IMR-90 (cell line): ENCODE data around the gene DPP6. TPM values are rescaled to one million over a fixed set of nuclear protein-coding genes. Genes with fewer than 3 reads are reported as not detected.

Experiments used
- ATAC-seq: fragments of 200-7000 bp; cut with Tn5 transposase; 2 replicates; pipeline ENCODE4 v1.9.1; 2020; ENCODE audit warnings: low read depth, mild to moderate bottlenecking, moderate library complexity
- BruUV-seq: library from RNA; stranded (reverse); fragments of 400-500 nt; replicated peaks from 2 replicates; lab custom pipeline; 2021; lab: Mats Ljungman, UMichigan
- CTCF ChIA-PET: fragments of 300-600 bp; formaldehyde crosslinking; extraction: SDS; loops from one replicate; lab custom pipeline; 2021; ENCODE audit warnings: antibody characterized with exemption; lab: Yijun Ruan, JAX
- POLR2A ChIA-PET: fragments of 300-600 bp; sonication (Branson Sonifier 250); formaldehyde crosslinking; loops from one replicate; lab custom pipeline; 2022; ENCODE audit warnings: antibody characterized with exemption; ENCODE audit not compliant: unreplicated experiment; lab: Charles Lee
- DNase-seq: peaks from one replicate; pipeline ENCODE4 v3.0.0; 2013
- H2AFZ ChIP-seq: replicated peaks from 2 replicates; pipeline ENCODE3; 2013; ENCODE audit warnings: low read length, mild to moderate bottlenecking; ENCODE audit not compliant: poor library complexity
- H2AK5ac ChIP-seq: 2 replicates; pipeline ENCODE4 v1.6.1; 2013; ENCODE audit warnings: low read depth, low read length, inconsistent platforms
- H2AK9ac ChIP-seq: replicated peaks from 2 replicates; pipeline ENCODE3; 2013; ENCODE audit warnings: mild to moderate bottlenecking, low read depth, low read length, moderate library complexity; ENCODE audit not compliant: poor library complexity
- H2BK120ac ChIP-seq: 2 replicates; pipeline ENCODE4 v1.6.1; 2013; ENCODE audit warnings: low read depth, low read length, inconsistent platforms
- H2BK15ac ChIP-seq: 3 replicates; pipeline ENCODE4 v1.6.1; 2013; ENCODE audit warnings: low read depth, low read length, inconsistent platforms
- H2BK20ac ChIP-seq: 2 replicates; pipeline ENCODE4 v1.6.1; 2013; ENCODE audit warnings: low read depth, mild to moderate bottlenecking, inconsistent platforms, low read length, moderate library complexity
- H2BK5ac ChIP-seq: 2 replicates; pipeline ENCODE4 v1.6.1; 2013; ENCODE audit warnings: mild to moderate bottlenecking, low read depth, low read length, inconsistent platforms; ENCODE audit not compliant: poor library complexity, severe bottlenecking
- H3K14ac ChIP-seq: replicated peaks from 2 replicates; pipeline ENCODE4 v1.6.1; 2013; ENCODE audit warnings: low read depth, low read length, inconsistent platforms
- H3K18ac ChIP-seq: 2 replicates; pipeline ENCODE4 v1.6.1; 2013; ENCODE audit warnings: low read depth, low read length, control low read depth
- H3K23ac ChIP-seq: 2 replicates; pipeline ENCODE4 v1.6.1; 2013; ENCODE audit warnings: low read depth, low read length, inconsistent platforms
- H3K27ac ChIP-seq: 2 replicates; pipeline ENCODE4 v1.5.1; 2013; ENCODE audit warnings: mild to moderate bottlenecking, control low read depth, low read length; ENCODE audit not compliant: insufficient read depth
- H3K27me3 ChIP-seq: 2 replicates; pipeline ENCODE4 v1.6.1; 2013; ENCODE audit warnings: low read length; ENCODE audit not compliant: control insufficient read depth, insufficient read depth
- H3K36me3 ChIP-seq: 2 replicates; pipeline ENCODE4 v1.6.1; 2013; ENCODE audit warnings: low read length, mixed read lengths; ENCODE audit not compliant: control insufficient read depth, insufficient read depth
- H3K4ac ChIP-seq: 2 replicates; pipeline ENCODE4 v1.6.1; 2013; ENCODE audit warnings: low read depth, low read length, inconsistent platforms
- H3K4me1 ChIP-seq: 2 replicates; pipeline ENCODE4 v1.6.1; 2013; ENCODE audit warnings: low read length, mixed read lengths; ENCODE audit not compliant: control insufficient read depth, insufficient read depth
- H3K4me2 ChIP-seq: 2 replicates; pipeline ENCODE4 v1.6.1; 2013; ENCODE audit warnings: low read depth, mild to moderate bottlenecking, control low read depth, low read length, moderate library complexity
- H3K4me3 ChIP-seq: 2 replicates; pipeline ENCODE4 v1.5.1; 2013; ENCODE audit warnings: low read depth, mild to moderate bottlenecking, control low read depth, low read length, moderate library complexity; ENCODE audit not compliant: insufficient read depth
- H3K56ac ChIP-seq: 2 replicates; pipeline ENCODE4 v1.6.1; 2013; ENCODE audit warnings: low read length, inconsistent platforms; ENCODE audit not compliant: insufficient read depth; ENCODE audit errors: extremely low read depth
- H3K79me1 ChIP-seq, 2 experiments: 2 replicates each; pipeline ENCODE4 v1.6.1; 2013; ENCODE audit warnings: low read length in 2 of 2, inconsistent platforms in 1 of 2, low read depth in 1 of 2
- H3K9ac ChIP-seq: 2 replicates; pipeline ENCODE4 v1.6.1; 2013; ENCODE audit warnings: low read depth, low read length, control low read depth
- H3K9me1 ChIP-seq: 2 replicates; pipeline ENCODE4 v1.6.1; 2013; ENCODE audit warnings: low read length, inconsistent platforms; ENCODE audit not compliant: insufficient read depth
- H3K9me3 ChIP-seq: 2 replicates; pipeline ENCODE4 v1.6.1; 2013; ENCODE audit warnings: low read length; ENCODE audit not compliant: control insufficient read depth, insufficient read depth
- H4K20me1 ChIP-seq: 2 replicates; pipeline ENCODE4 v1.6.1; 2013; ENCODE audit warnings: low read length, inconsistent platforms; ENCODE audit not compliant: insufficient read depth
- H4K5ac ChIP-seq: 2 replicates; pipeline ENCODE4 v1.6.1; 2013; ENCODE audit warnings: mild to moderate bottlenecking, low read depth, low read length, control low read depth
- H4K8ac ChIP-seq, 2 experiments: 2 replicates each; pipeline ENCODE4 v1.6.1; 2013; ENCODE audit warnings: low read depth in 2 of 2, low read length in 2 of 2, control low read depth in 1 of 2, inconsistent platforms in 1 of 2
- H4K91ac ChIP-seq: 2 replicates; pipeline ENCODE4 v1.6.1; 2013; ENCODE audit warnings: low read depth, low read length, inconsistent platforms; ENCODE audit not compliant: insufficient read depth
- CEBPB ChIP-seq: IDR thresholded peaks from 2 replicates; pipeline ENCODE4 v1.6.1; 2012; ENCODE audit warnings: low read depth, low read length, improper control_type of control experiment
- FOS ChIP-seq: fragments of 150-350 bp; IDR thresholded peaks from 2 replicates; pipeline ENCODE4 v1.6.1; 2016; ENCODE audit warnings: low read depth, low read length
- MAZ ChIP-seq: IDR thresholded peaks from 2 replicates; pipeline ENCODE4 v1.6.1; 2012; ENCODE audit warnings: low read depth, mild to moderate bottlenecking, low read length, improper control_type of control experiment, moderate library complexity, borderline replicate concordance
- NFE2L2 ChIP-seq: fragments of 150-350 bp; IDR thresholded peaks from 2 replicates; pipeline ENCODE4 v1.6.1; 2016; ENCODE audit warnings: low read depth, mild to moderate bottlenecking, low read length
- POLR2A ChIP-seq: IDR thresholded peaks from 2 replicates; pipeline ENCODE4 v1.6.1; 2012; ENCODE audit warnings: mild to moderate bottlenecking, low read depth, low read length
- RAD21 ChIP-seq: IDR thresholded peaks from 2 replicates; pipeline ENCODE4 v1.6.1; 2012; ENCODE audit warnings: low read length, improper control_type of control experiment
- RCOR1 ChIP-seq: IDR thresholded peaks from 2 replicates; pipeline ENCODE4 v1.6.1; 2012; ENCODE audit warnings: mild to moderate bottlenecking, low read length, improper control_type of control experiment; ENCODE audit not compliant: insufficient replicate concordance
- RFX5 ChIP-seq: IDR thresholded peaks from 2 replicates; pipeline ENCODE4 v1.8.0; 2012; ENCODE audit warnings: low read depth, mild to moderate bottlenecking, low read length, moderate library complexity
- SMC3 ChIP-seq: fragments of 150-350 bp; IDR thresholded peaks from 2 replicates; pipeline ENCODE4 v1.6.1; 2016; ENCODE audit warnings: low read depth, mild to moderate bottlenecking, antibody characterized with exemption, low read length, moderate library complexity
- WGBS, 2 experiments: methylation state at CpG; one replicate each; pipeline versions ENCODE4 v1.1.5 to v1.1.7; 2013; ENCODE audit warnings: missing lambda C conversion rate in 2 of 2; ENCODE audit not compliant: insufficient read length in 1 of 2; ENCODE audit errors: extremely low coverage in 2 of 2; 5-methylcytosine and 5-hydroxymethylcytosine counted together
- dilution Hi-C: fragments of 300-500 bp; cut with HindIII; formaldehyde crosslinking; loops from one replicate; pipeline ENCODE4 v1.14.3; 2018; ENCODE audit warnings: low sequenced_read_pairs; ENCODE audit not compliant: unreplicated experiment
- in situ Hi-C: fragments of 300-500 bp; cut with MboI; formaldehyde crosslinking; loops from 3 replicates; pipeline ENCODE4 v1.14.3; 2019; ENCODE audit warnings: low sequenced_read_pairs, inconsistent platforms, mixed read lengths
- intact Hi-C: fragments of 100-400 bp; cut with micrococcal nuclease; formaldehyde crosslinking; loops from 2 replicates; pipeline ENCODE4 v1.10.0; 2022
- polyA plus RNA-seq, 3 experiments: library from polyadenylated mRNA; depleted of rRNA; stranded (reverse); fragments of >200 nt; gene quantifications; 2 replicates each; pipeline ENCODE4 v1.2.3, GENCODE V29; 2012; ENCODE audit warnings: low replicate concordance in 1 of 3
- total RNA-seq: library from RNA; depleted of rRNA; stranded (reverse); fragments of >200 nt; gene quantifications from 2 replicates; pipeline ENCODE4 v1.2.3, GENCODE V29; 2012
- TF ChIP-seq, protein P1 (sequence below): fragments of 150-350 bp; IDR thresholded peaks from 2 replicates; pipeline ENCODE4 v1.6.1; 2017; ENCODE audit warnings: mild to moderate bottlenecking, antibody characterized with exemption, low read length, low read depth
- TF ChIP-seq, protein P2 (sequence below): fragments of 150-350 bp; IDR thresholded peaks from 2 replicates; pipeline ENCODE4 v1.6.1; 2016; ENCODE audit warnings: low read depth, mild to moderate bottlenecking, low read length, moderate library complexity, borderline replicate concordance
- TF ChIP-seq, protein P3 (sequence below): conservative IDR thresholded peaks from 2 replicates; pipeline ENCODE4 v1.5.1; 2012; ENCODE audit warnings: mild to moderate bottlenecking, low read depth, low read length, improper control_type of control experiment

Gene DPP6
- total and polyA plus RNA-seq, 2 of the 4 experiments (the other 2 are of a cell fraction), result not detected

DNA sequence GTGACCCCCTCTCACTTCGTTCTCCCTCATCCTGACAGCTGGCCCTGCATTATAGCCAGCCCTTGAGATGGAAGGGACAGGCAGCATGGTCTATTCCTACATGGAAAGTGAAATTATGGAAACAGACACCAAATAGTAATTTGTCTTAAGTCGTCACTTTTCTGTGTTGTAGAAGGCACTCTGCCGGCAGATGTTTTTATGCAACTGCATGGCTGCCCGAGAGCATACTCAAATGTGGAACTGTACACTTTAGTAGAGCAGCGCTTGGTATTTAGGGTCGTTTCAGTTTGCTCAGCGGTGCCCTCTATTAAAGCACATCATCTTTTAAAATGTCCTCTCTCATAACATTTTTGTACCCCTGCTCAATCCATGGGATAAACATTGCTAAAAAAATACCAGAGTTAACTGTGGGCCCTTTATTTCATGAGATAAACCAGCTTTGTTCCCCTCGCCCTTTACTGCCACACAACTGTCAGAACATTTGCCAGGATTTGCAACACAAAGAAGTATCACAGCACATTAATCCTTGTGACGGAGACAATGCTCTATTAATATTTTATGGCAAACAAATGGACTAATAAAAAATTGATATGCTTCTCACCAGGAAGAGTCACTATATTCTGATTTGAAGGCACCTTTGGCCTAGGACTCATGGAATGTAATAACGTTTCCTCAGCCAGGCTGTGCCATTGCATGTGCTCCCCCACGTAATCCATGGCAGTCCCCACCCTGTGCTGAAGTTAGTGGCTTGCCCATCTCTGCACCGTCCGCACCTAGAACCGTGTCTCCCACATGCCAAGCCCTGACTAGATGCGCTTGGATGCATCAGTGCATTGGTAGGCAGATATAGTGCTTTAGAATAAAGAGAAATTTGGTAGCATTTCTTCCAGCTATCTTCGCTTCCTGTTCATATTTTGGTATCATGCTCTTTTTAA lies 729.4 kb downstream of the DPP6 start:
- no peak overlapping the region for H3K18ac ChIP-seq
- ChIA-PET POLR2A (no interaction called here), CTCF (no interaction called here)
- no peak overlapping the region for H3K9ac ChIP-seq
- no peak overlapping the region for H2BK20ac ChIP-seq
- ATAC-seq, result no peak
- H4K20me1 ChIP-seq, result no peaks in the 10 kb centered on the region
- no peak overlapping the region for H3K4ac ChIP-seq
- no peak overlapping the region for H4K5ac ChIP-seq
- no peaks in the 10 kb centered on the region for H3K9me1 ChIP-seq
- H2BK5ac ChIP-seq, result no peak overlapping the region
- no peak overlapping the region for H3K27ac ChIP-seq
- H2AK9ac ChIP-seq, result no peak overlapping the region
- in situ Hi-C loops, result no loop called here
- H3K9me3 ChIP-seq, result peaks cover 23% of the 10 kb centered on the region
- H3K14ac ChIP-seq, result no peak overlapping the region
- H3K36me3 ChIP-seq, result no peaks in the 10 kb centered on the region
- TF ChIP-seq, protein P1, sequence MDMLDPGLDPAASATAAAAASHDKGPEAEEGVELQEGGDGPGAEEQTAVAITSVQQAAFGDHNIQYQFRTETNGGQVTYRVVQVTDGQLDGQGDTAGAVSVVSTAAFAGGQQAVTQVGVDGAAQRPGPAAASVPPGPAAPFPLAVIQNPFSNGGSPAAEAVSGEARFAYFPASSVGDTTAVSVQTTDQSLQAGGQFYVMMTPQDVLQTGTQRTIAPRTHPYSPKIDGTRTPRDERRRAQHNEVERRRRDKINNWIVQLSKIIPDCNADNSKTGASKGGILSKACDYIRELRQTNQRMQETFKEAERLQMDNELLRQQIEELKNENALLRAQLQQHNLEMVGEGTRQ, result no peak
- TF ChIP-seq, protein P2, sequence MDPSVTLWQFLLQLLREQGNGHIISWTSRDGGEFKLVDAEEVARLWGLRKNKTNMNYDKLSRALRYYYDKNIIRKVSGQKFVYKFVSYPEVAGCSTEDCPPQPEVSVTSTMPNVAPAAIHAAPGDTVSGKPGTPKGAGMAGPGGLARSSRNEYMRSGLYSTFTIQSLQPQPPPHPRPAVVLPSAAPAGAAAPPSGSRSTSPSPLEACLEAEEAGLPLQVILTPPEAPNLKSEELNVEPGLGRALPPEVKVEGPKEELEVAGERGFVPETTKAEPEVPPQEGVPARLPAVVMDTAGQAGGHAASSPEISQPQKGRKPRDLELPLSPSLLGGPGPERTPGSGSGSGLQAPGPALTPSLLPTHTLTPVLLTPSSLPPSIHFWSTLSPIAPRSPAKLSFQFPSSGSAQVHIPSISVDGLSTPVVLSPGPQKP, result no peak
- TF ChIP-seq MAZ (no peak), RFX5 (no peak), RCOR1 (no peak), NFE2L2 (no peak), RAD21 (no peak), CEBPB (no peak), POLR2A (no peak), FOS (no peak), SMC3 (no peak)
- TF ChIP-seq, protein P3, sequence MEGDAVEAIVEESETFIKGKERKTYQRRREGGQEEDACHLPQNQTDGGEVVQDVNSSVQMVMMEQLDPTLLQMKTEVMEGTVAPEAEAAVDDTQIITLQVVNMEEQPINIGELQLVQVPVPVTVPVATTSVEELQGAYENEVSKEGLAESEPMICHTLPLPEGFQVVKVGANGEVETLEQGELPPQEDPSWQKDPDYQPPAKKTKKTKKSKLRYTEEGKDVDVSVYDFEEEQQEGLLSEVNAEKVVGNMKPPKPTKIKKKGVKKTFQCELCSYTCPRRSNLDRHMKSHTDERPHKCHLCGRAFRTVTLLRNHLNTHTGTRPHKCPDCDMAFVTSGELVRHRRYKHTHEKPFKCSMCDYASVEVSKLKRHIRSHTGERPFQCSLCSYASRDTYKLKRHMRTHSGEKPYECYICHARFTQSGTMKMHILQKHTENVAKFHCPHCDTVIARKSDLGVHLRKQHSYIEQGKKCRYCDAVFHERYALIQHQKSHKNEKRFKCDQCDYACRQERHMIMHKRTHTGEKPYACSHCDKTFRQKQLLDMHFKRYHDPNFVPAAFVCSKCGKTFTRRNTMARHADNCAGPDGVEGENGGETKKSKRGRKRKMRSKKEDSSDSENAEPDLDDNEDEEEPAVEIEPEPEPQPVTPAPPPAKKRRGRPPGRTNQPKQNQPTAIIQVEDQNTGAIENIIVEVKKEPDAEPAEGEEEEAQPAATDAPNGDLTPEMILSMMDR, result no peak
- no peak overlapping the region for H3K4me2 ChIP-seq
- H3K56ac ChIP-seq, result no peak overlapping the region
- no peak for DNase-seq
- H2BK120ac ChIP-seq, result no peak overlapping the region
- WGBS, 2 experiments, result 39% methylated on average over 3 of the region's 16 CpGs; no CpG with 5 or more reads in 1 of the 2 experiments
- H4K91ac ChIP-seq, result no peak overlapping the region
- dilution Hi-C loops, result no loop called here
- intact Hi-C loops, result no loop called here
- no peak overlapping the region for H4K8ac ChIP-seq
- H3K23ac ChIP-seq, result no peak overlapping the region
- no peak overlapping the region for H2BK15ac ChIP-seq
- H2AK5ac ChIP-seq, result no peak overlapping the region
- no peak overlapping the region for H3K4me3 ChIP-seq
- H3K27me3 ChIP-seq, result no peaks in the 10 kb centered on the region
- H3K79me1 ChIP-seq, result no peaks in the 10 kb centered on the region
- no peak overlapping the region for H2AFZ ChIP-seq
- BruUV-seq, result no TSS peak
- H3K4me1 ChIP-seq, result no peaks in the 10 kb centered on the region
